HG03196 (cell line): ENCODE data around the gene MEGF10.

Experiments
- ATAC-seq: cut with Tn5 transposase; IDR thresholded peaks from one replicate; pipeline ENCODE4 v1.9.1; 2021; ENCODE audit not compliant: unreplicated experiment

The MEGF10 gene

DNA sequence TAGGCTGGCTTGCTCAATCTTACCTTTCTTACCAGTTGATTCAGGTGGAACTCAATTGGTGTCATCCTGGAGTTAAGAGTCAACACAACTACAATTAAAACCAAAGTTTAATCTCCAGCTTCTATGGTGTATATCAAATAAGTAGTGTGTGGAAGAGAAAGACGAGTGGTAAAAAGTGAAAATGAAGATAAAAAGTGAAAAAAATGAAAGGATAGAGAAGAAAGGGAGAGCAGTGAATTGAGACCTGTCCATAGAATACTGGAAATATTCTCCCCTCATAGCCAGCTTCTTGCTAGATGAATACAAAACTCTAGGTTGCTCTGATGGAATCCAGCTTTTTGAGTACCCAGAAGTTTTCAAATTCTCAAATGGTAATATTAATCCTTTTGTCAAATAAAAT lies 76.4 kb downstream of the MEGF10 start:
- no peak for ATAC-seq

DNA sequence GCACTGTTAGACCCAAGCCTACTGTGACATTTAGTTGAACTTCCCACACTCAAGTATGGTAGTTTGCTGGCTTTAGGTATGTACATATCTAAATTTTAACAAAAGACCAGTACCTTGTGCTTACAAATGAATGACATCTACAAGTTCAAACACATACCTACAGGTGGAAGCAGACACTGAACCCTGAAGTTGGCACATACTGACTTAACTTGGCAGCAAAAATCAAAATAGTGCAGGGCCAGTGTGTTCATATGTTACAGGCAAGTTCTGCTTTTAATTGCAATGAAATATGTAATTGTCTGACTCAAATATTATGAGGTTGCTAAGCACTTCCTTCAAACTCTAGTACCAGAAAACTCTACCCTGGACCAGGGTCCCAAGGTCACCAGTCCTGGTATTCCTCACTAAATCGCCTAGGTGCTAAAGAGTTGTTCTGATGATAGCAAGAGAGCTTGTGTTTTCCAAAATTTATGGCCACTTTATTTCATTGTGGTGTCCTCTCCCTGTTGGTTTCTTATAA lies 77.4 kb downstream of the MEGF10 start:
- ATAC-seq = no peak

DNA sequence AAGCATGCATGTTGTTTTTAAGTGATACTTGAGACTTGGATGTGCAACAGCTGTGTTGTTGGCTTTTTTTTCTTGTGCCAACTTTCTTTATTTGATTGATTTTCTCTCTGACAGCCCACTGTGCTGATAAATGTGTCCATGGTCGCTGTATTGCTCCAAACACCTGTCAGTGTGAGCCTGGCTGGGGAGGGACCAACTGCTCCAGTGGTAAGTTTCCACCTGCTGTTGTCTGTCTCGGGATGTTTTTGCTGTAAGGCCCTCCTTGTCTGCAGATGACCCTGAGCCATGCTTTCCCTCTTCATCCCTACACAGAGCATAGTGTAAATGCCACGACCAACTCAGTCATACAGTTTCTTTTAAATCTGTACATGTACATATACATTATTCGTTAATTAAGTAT lies 79.2 kb downstream of the MEGF10 start:
- no peak for ATAC-seq

DNA sequence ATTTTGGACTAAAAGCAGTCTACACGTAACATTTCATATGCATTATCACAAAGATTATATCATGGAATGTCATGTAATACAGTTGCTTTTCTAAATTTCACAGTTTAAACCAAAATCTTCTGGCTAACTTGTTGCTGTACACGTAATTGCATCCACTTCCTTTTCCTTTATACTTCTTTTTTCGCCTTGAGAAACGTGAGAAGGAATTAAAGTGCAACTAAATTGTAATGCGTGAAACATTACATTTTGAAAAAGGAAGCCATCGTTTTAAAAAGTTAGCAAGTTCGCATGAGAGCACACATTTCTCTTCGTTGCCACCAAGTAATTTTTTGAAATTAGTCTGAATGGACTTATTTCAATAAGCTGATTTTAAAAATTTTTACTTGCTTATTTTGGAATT lies 80.0 kb downstream of the MEGF10 start:
- ATAC-seq = no peak

DNA sequence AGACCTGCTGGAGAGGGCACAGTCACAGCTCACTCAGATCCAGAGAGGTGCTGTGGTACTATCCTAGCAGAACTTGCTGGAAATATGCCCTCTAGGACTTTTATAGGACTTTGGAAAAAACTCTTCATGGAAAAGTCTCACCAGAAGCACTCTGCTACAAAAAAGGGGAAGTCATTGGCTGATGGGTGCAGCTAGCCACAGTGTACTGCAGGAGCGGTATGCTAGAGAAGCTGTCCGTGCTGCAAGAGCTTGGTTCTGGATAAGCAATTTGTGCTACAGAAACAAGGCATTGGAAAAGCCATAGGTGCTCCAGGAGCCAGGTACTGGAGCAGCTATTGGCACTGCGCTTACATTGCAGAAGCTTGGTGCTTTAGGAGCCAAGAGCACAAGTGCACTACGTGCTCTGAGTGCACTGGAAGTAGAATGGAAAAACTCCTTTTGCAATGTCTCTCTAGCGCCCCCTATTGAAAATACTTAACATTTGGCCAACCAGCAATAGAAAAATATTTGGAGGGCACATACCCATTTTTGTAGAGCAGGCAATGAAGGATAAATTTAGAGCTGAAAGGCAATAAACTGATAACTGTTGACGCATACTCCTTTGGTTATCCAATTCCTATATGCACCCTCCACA lies 83.4 kb downstream of the MEGF10 start:
- ATAC-seq = no peak

DNA sequence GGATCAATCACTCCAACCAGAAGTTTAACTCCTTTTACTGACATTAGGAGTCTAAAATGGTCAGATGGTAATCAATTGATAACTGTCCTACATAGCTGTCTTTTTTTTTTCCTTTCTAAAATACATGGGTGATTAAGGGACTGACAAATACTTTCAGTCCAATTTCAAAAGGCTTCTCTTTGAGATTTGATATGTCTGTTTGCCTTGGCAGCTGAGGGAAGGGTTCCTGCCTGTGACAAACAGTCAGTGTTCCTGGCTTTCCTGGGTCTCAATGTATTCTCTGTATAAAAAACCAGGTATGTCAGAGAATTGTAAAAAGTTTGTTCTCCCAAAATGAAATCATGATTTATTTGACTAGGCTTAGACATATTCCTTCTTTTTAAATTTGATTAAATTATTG lies 84.5 kb downstream of the MEGF10 start:
- ATAC-seq = no peak

DNA sequence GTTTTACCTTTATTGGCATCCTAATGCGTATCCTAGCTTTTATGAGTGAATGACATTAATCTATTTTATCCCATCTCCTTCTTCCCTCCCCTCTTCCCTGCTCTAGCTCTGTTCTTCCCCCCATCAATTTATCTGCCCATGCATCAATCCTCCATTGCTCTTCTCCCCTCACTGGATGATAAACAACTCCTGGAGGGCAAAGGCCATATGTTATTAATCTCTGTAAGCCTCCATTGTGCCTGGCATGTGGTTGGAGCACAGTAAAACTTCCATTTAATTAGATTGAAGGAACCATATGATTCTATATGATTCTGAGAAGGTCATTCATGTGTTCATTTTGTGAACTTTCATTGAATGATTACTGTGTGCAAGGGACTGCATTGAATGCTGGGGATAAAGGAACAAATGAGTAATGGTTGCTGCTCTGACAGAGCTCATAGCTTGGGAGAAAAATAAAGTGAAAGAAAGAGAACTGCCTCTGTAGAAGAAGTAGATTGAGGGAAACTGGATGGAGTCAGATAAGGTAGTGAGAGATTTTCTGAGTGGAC lies 85.0 kb downstream of the MEGF10 start:
- ATAC-seq = no peak

DNA sequence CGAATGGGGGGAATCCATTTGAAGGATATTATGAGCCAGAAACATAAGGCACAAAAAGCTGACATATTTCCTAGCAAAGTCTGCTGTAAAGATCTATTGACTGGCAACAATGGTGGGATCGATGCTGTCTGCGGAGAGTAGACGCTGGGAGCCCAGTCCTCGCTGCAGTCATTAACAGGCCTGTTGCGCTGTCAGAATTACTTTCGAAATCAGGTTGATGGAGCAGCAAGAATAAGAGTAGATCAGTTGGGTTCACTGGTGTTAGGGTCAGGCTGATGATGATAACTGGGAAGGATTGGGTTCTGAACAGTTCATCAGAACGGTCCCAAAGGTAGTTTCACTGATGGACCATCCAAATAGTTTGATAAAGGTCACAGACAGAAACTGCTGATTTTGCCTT lies 87.1 kb downstream of the MEGF10 start:
- ATAC-seq = no peak

DNA sequence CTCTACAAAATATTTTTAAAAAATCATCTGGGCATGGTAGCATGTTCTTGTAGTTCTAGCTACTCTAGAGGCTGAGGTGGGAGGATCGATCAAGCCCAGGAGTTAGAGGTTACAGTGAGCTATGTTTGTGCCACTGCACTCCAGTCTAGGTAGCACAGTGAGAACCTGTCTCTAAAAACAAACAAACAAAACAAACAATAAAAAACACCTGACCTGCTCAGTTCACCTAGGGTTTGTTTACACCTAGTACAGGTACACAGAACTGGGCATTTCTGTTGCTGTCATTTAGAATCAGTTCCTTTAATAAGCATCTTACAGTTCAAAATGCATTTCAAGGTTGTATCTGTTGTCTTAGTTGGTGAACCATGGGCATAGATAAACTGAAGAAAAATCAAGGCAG lies 95.3 kb downstream of the MEGF10 start:
- ATAC-seq = no peak

DNA sequence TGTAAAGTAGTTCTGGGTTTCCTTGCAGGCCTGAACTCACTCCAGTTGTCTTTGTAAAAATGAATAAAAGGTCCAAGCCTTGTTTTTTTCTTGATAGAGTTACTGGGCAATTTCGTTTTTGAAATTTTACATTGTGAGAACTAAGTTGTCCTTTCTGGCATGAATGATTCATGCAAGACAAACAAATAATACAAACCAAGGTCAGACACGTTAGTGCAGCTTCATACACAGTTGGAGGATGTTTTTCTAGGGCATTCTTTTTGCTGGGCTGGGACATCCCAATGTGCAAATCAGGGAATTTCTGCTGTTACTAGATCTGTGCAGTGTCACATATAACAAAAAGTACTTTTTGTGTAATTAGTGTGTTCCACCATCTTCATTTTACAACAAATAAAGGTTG lies 96.0 kb downstream of the MEGF10 start:
- no peak for ATAC-seq

DNA sequence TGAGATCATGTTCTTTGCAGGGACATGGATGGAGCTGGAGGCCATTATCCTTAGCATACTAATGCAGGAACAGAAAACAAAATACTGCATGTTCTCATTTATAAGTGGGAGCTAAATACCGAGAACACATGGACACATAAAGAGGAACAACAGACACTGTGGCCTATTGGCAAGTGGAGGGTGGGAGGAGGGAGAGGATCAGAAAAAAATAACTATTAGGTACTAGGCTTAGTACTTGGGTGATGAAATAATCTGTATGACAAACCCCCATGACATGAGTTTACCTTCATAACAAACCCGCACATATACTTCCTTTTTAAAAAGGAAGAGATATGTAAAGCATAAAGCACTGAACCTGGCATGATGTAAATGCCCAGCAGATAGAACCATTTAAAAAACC lies 99.0 kb downstream of the MEGF10 start:
- no peak for ATAC-seq

DNA sequence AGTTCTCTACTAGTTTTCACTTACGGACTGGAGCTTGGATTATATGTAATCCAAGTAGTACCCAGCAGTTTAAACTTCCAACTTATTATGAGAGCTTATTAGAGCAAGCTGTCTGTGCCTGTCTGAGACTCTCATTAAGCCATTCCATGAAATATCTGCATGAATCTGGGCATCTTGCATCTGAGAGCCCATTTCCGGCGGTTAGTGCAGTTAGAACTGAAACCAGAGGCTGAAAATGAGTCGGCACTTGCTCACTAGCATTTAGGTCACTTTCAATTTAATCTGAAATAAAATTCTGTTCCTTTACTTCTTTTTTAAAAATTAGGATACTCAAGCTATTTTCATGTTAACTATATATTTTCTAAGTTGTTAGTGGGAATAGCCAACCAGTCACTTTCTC lies 102.2 kb downstream of the MEGF10 start:
- ATAC-seq = no peak

DNA sequence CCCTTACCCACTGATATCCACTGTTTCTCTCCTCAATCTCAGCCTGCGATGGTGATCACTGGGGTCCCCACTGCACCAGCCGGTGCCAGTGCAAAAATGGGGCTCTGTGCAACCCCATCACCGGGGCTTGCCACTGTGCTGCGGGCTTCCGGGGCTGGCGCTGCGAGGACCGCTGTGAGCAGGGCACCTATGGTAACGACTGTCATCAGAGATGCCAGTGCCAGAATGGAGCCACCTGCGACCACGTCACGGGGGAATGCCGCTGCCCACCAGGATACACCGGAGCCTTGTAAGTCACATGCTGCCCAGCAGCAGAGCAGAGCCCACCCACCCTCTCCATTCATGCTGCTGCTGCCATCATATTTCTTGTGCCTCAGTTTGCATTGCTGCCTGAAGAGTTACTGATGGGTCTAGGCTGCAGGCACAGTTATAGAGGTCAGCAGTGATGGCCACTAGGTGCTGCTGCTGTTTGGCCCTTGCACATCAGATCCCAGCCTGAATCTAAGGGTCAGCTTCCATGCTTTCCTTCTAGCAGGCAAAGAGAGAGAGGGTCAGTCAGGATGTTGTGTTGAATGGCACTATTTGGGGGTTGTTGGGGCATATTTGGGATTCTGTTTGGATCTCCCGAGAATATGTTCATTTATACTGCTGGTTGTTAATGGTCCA lies 106.0 kb downstream of the MEGF10 start:
- no peak for ATAC-seq

DNA sequence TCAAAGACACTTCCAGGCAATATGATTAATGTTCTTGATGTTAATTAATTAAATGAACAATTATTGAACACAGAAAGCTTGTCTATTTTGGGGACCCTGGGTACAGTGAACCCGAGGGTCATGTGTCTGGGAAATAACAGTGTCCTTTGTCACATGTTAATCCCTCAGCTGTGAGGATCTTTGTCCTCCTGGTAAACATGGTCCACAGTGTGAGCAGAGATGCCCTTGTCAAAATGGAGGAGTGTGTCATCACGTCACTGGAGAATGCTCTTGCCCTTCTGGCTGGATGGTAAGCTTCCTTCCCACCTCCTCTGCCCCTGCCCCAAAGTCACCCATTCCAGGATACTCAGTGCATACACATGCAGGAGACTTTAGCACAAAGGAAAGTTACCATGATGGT lies 107.9 kb downstream of the MEGF10 start:
- no peak for ATAC-seq

DNA sequence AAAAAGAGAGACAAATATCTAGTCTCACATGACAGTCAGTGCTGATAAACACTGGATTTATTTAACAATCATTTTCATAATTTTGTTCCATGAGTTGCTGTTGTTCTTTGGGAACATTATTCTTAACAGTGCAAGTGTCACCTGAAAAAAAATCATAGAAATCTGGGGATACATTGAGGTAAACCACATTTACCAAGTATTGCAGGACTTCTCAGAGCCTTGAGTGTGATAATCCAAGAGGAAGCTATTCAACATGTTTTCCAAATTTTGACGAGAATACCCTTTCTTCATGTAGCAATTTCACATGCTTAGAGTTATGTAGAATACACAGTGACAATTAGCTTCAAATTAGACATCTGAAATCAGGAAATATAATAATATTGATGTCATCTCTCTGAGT lies 108.5 kb downstream of the MEGF10 start:
- ATAC-seq = no peak

DNA sequence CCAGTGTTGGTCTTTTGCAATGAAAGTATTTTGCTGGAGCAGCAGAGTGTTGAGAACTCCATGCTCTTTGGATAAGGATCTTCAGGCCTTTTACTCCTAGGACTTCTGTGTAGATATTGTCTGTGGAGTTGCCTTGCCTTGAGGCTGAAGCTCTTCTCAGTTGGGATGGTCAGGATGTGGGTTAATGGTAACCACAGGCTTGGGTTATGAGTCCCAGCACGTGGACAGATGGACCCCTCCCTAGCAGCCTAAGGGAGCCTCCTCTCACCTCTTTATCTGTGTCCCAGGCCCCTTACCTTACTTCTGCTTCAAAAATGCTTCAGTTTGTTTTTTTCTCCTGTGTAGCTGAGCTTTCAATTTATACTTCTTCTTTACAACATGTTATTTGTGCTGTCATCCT lies 109.9 kb downstream of the MEGF10 start:
- ATAC-seq = no peak

DNA sequence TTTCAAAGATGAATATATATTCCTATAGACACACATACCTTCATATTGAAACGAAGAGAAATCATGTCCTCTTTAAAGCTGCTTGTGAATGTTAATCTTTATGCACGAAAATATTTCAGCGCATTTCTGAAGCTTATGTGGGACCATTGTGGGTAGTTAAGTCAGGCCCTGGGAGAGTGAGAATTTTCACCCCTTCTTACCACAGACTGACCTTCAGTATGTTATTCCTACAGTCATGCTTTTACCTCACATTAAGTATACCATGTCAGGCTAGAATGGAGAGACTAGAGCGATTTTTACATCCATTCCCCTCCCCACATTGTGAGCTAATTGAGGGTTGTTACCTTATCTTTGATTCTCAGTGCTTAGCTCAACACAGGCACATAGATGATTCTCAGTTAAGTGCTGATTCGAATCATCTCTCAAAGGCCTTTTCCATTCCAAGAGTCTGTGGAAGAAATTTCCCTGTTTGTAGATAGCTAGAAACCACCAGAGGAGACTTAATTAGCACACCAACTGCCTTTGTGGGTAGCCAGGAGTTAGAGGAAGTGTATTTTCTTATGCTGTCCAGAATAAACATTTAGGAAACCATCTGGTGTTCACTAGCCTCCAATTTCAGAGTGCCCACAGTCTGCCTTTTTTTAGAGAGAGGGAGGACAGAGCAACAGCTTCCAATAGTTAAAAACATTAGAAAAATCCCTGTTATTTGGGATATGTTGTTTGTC lies 110.5 kb downstream of the MEGF10 start:
- no peak for ATAC-seq

DNA sequence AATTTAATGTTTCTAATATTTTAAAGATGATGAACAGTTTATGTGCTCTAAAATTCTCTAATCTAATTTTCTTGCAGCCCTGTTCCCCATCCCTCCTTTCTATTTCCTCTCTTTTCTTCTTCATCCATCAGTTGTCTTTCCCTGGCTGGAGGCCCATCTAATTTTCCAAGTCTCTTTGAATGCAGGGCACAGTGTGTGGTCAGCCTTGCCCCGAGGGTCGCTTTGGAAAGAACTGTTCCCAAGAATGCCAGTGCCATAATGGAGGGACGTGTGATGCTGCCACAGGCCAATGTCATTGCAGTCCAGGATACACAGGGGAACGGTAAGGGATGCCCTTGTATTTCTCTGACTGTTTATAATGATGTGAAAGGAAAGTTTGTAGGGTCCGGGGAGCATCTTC lies 111.8 kb downstream of the MEGF10 start:
- no peak for ATAC-seq

DNA sequence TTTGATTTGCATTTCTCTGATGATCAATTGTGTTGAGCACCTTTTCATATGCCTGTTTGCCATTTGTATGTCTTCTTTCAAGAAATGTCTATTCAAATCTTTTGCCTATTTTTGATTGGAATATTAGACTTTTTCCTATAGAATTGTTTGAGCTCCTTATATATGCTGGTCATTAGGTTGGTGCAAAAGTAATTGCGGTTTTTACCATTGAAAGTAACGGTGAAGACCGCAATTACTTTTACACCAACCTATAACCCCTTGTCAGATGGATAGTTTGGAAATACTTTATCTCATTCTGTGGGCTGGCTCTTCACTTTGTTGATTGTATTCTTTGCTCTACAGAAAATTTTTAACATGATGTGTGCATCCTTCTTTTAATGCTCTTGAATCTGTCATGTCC lies 113.6 kb downstream of the MEGF10 start:
- no peak for ATAC-seq

DNA sequence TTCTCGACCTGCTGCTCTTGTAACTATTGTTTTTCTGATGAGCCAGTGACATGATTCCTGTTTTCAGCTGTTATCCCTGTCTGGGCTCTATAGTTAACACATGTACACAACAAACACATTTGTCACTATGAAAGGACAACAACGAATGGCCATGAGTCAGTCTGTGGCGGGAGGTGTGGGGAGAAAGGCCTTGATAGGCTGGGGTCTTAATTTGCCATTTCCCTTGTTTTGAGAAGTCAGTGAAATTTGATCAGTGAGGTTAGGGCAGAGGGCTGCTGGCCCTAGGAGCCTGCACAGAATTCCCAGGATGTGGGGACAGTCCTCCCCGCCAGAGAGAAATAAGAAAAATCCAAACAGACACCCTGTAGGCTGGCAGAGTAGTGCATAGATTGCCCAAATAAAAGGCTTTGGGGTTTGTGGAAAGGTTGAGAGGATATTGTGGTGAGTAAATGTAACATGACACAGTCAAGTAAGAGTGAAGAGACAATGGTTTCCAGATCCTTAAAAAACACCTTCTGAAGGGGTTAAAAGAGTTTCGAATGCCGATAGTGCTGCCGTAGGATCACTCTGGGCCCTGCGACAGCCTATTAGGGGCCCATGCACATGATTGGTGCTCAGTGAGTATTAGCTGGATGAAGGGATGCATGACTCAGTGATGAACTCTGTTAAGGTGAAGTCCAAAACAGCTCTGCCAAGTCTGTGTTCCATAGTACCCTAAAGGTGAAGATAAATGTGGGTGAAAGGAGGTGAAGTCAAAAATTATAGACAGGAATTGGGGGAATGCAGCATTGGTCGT lies 115.9 kb downstream of the MEGF10 start:
- ATAC-seq = no peak

DNA sequence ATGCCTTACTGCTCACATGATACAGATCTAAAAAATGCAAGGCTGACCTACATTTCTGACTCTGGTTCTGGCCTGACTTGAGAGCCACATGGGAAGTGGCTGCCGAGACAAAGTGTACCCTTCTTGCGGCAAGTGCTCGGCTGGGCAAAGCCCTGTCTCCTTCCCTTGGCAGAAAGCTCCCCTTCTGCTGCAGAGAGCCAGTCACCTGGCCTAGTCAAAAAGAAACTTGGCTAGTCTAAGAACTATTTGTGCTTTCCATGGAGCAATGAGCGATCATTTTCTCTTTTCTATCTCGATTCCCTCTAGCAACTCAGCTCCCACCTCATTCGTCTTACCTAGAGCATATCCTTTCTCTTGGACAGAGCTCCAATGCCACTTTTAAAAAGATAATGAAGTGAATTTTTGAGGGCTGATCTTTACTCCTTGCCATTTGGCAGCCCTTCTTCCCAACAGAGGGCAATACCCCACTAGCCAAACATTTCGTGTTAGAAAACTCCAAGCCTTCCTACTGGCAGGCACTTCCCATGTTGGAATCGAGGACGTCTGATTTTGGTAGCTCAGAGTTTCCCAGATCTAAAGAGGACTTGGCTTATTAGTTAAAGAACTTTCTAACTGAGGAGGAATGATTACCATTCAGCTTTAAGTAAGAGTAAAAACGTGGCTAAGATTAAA lies 118.8 kb downstream of the MEGF10 start:
- no peak for ATAC-seq
